Measurements from ENCODE around the gene RAB36.
"Not testable (repeated sequence)": the region's sequence is repeated elsewhere in the genome, so short reads cannot be mapped to it uniquely, and the experiment has no call there.

RAB36 gene

GRCh38 chr22:23122216-23122957 lies 22.9 kb upstream of the RAB36 start:
- no peak for DNase-seq

- no peak for DNase-seq
Observed at GRCh38 chr22:23122992-23123803, 22.1 kb upstream of the RAB36 start.

GRCh38 chr22:23123804-23124254 lies 21.4 kb upstream of the RAB36 start:
- no peak for DNase-seq

- DNase-seq, result no peak
Observed at GRCh38 chr22:23124611-23125511, 20.4 kb upstream of the RAB36 start.

GRCh38 chr22:23125512-23126103 lies 19.7 kb upstream of the RAB36 start:
- DNase-seq, result no peak

- DNase-seq, result no peak
Observed at GRCh38 chr22:23126165-23127054, 18.9 kb upstream of the RAB36 start.

- DNase-seq, result no peak
Observed at GRCh38 chr22:23127055-23127756, 18.1 kb upstream of the RAB36 start.

GRCh38 chr22:23127788-23128187 lies 17.5 kb upstream of the RAB36 start:
- DNase-seq, result no peak

- peak; percentile 58 to 66 for DNase-seq
Observed at GRCh38 chr22:23128269-23129108, 16.8 kb upstream of the RAB36 start.

GRCh38 chr22:23129149-23129548 lies 16.1 kb upstream of the RAB36 start:
- DNase-seq, result no peak

GRCh38 chr22:23130697-23131096 lies 14.6 kb upstream of the RAB36 start:
- DNase-seq, result no peak

- no peak for DNase-seq
Observed at GRCh38 chr22:23131931-23132330, 13.3 kb upstream of the RAB36 start.

GRCh38 chr22:23132376-23133091 lies 12.7 kb upstream of the RAB36 start:
- no peak for DNase-seq

- DNase-seq, result no peak
Observed at GRCh38 chr22:23133922-23134321, 11.4 kb upstream of the RAB36 start.

GRCh38 chr22:23136991-23137390 lies 8.3 kb upstream of the RAB36 start:
- not testable (repeated sequence) for DNase-seq

- no peak for DNase-seq
Observed at GRCh38 chr22:23137468-23137867, 7.8 kb upstream of the RAB36 start.

- peak in 1 of 2 experiments; percentile 22 for DNase-seq
Observed at GRCh38 chr22:23137905-23138561, 7.2 kb upstream of the RAB36 start.

- no peak for DNase-seq
Observed at GRCh38 chr22:23138584-23139435, 6.5 kb upstream of the RAB36 start.
